Measurements from ENCODE around the gene RLF. TPM values are rescaled to one million over a fixed set of nuclear protein-coding genes. Genes with fewer than 3 reads are reported as not detected.
A peak's percentile ranks its signal among the peaks of the same experiment; 100 is the strongest.

The RLF gene
- total and polyA plus RNA-seq, 9 of the 15 experiments (the other 6 are each of a cell fraction or from before 2014, with no cell fraction given) = 3.6 to 35.0 (median 21.2) TPM

- peak; percentile 42; the same call in 1 of the 2 replicates for TF ChIP-seq KAT7 (CRISPR knock-in tag; IDR thresholded peaks at IDR 0.05; ENCODE audit: borderline replicate concordance)
- TF ChIP-seq PYGO2 (tag; IDR thresholded peaks at IDR 0.05) = no peak
- no peak for TF ChIP-seq SPI1 (IDR thresholded peaks at IDR 0.05; ENCODE audit: borderline replicate concordance, low read depth, low read length)
- TF ChIP-seq, protein P1, sequence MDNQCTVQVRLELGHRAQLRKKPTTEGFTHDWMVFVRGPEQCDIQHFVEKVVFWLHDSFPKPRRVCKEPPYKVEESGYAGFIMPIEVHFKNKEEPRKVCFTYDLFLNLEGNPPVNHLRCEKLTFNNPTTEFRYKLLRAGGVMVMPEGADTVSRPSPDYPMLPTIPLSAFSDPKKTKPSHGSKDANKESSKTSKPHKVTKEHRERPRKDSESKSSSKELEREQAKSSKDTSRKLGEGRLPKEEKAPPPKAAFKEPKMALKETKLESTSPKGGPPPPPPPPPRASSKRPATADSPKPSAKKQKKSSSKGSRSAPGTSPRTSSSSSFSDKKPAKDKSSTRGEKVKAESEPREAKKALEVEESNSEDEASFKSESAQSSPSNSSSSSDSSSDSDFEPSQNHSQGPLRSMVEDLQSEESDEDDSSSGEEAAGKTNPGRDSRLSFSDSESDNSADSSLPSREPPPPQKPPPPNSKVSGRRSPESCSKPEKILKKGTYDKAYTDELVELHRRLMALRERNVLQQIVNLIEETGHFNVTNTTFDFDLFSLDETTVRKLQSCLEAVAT (IDR thresholded peaks at IDR 0.05) = peak in 1 of 2 experiments; percentile 81; a peak in 2 of 4 replicates
- TF ChIP-seq ZNF436 (CRISPR knock-in tag; IDR thresholded peaks at IDR 0.05) = no peak
- 0 out of 2 replicates have a peak, but pooled peaks have one; percentile 12 for TF ChIP-seq SRSF3 (IDR thresholded peaks at IDR 0.05; ENCODE audit: insufficient read depth, low read length)
- TF ChIP-seq SLC30A9 (CRISPR knock-in tag; IDR thresholded peaks at IDR 0.05) = no peak
- TF ChIP-seq HNRNPLL (IDR thresholded peaks at IDR 0.05; ENCODE audit: low read depth, low read length, poor library complexity, severe bottlenecking) = peak; percentile 70
- TF ChIP-seq ZNF239 (CRISPR knock-in tag; IDR thresholded peaks at IDR 0.05) = no peak
- TF ChIP-seq NFE2 (IDR thresholded peaks at IDR 0.05; ENCODE audit: low read depth) = 0 out of 2 replicates have a peak, but pooled peaks have one; percentile 43
- TF ChIP-seq EP400 (IDR thresholded peaks at IDR 0.05) = peak; percentile 95
- TF ChIP-seq ZNF583 (CRISPR knock-in tag; IDR thresholded peaks at IDR 0.05) = peak; percentile 56; the same call in 1 of the 2 replicates
- TF ChIP-seq ZFP30 (CRISPR knock-in tag; IDR thresholded peaks at IDR 0.05; ENCODE audit: borderline replicate concordance) = no peak
- no peak for TF ChIP-seq ZNF280B (CRISPR knock-in tag; IDR thresholded peaks at IDR 0.05)
- TF ChIP-seq ETV6 (IDR thresholded peaks at IDR 0.05; ENCODE audit: borderline replicate concordance in 1 of 2, low read depth in 2 of 2, low read length in 1 of 2) = 0 out of 4 replicates have a peak, but pooled peaks of 1 of the 2 experiments have one; percentile 23
- no peak for TF ChIP-seq ETV6 (CRISPR knock-in tag; IDR thresholded peaks at IDR 0.05; ENCODE audit: borderline replicate concordance)
- TF ChIP-seq KLF13 (tag; IDR thresholded peaks at IDR 0.05; ENCODE audit: borderline replicate concordance, low read depth) = peak; percentile 64; the same call in 1 of the 2 replicates
- TF ChIP-seq ZFX (CRISPR knock-in tag; IDR thresholded peaks at IDR 0.05) = peak; percentile 96
- TF ChIP-seq, protein P2, sequence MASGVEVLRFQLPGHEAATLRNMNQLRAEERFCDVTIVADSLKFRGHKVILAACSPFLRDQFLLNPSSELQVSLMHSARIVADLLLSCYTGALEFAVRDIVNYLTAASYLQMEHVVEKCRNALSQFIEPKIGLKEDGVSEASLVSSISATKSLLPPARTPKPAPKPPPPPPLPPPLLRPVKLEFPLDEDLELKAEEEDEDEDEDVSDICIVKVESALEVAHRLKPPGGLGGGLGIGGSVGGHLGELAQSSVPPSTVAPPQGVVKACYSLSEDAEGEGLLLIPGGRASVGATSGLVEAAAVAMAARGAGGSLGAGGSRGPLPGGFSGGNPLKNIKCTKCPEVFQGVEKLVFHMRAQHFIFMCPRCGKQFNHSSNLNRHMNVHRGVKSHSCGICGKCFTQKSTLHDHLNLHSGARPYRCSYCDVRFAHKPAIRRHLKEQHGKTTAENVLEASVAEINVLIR (CRISPR knock-in tag; IDR thresholded peaks at IDR 0.05) = peak; percentile 100
- TF ChIP-seq BRD9 (IDR thresholded peaks at IDR 0.05; ENCODE audit: low read depth, partially characterized antibody) = peak; percentile 32
- peak; percentile 97 for TF ChIP-seq KDM5B (IDR thresholded peaks at IDR 0.05; ENCODE audit: insufficient replicate concordance, low read depth, low read length)
- TF ChIP-seq STAG1 (CRISPR knock-in tag; IDR thresholded peaks at IDR 0.05; ENCODE audit: borderline replicate concordance) = no peak
- TF ChIP-seq TAF7 (tag; IDR thresholded peaks at IDR 0.05) = peak; percentile 86
- peak; percentile 52; the same call in 1 of the 2 replicates for TF ChIP-seq CAMTA2 (CRISPR knock-in tag; conservative IDR thresholded peaks at IDR 0.05)
- TF ChIP-seq SMARCB1 (IDR thresholded peaks at IDR 0.05; ENCODE audit: insufficient read length, low read depth) = no peak
These were observed at the start of gene RLF (continued) for GRCh38 chr1:40161125-40161887.
